Muscle layer of colon (tissue), 2 donors: ENCODE measurements around the gene GPATCH1.
"Not testable (repeated sequence)": the region's sequence is repeated elsewhere in the genome, so short reads cannot be mapped to it uniquely, and the experiment has no call there.

Experiments
- H3K27ac ChIP-seq: one replicate; pipeline ENCODE4 v1.7.0; 2013; ENCODE audit warnings: low read depth, mild to moderate bottlenecking, low read length, moderate library complexity
- H3K27me3 ChIP-seq, 2 donors: one replicate each; pipeline ENCODE4 v1.7.0; 2013; ENCODE audit warnings: low read length in 2 of 2, mild to moderate bottlenecking in 2 of 2; ENCODE audit not compliant: insufficient read depth in 2 of 2, control insufficient read depth in 1 of 2
- H3K36me3 ChIP-seq: one replicate; pipeline ENCODE4 v1.7.0; 2013; ENCODE audit warnings: mild to moderate bottlenecking, low read length; ENCODE audit not compliant: insufficient read depth
- H3K4me1 ChIP-seq: one replicate; pipeline ENCODE4 v1.7.0; 2013; ENCODE audit warnings: mild to moderate bottlenecking, low read length; ENCODE audit not compliant: insufficient read depth
- H3K4me3 ChIP-seq, 2 donors: one replicate each; pipeline ENCODE4 v1.7.0; 2013; ENCODE audit warnings: low read length in 2 of 2, low read depth in 1 of 2, mild to moderate bottlenecking in 1 of 2, moderate library complexity in 1 of 2
- H3K9ac ChIP-seq: one replicate; pipeline ENCODE4 v1.7.0; 2013; ENCODE audit warnings: low read length
- H3K9me3 ChIP-seq: one replicate; pipeline ENCODE4 v1.7.0; 2013; ENCODE audit warnings: mild to moderate bottlenecking, low read length
- donor health status: abdominal sarcoma.
- donor health status: Adenocarcinoma of cecum.

The GPATCH1 gene

GRCh38 chr19:33150852-33151518 is 70.0 kb downstream of the GPATCH1 start:
- H3K4me3 ChIP-seq, result no peak overlapping the region
- no peak overlapping the region for H3K9ac ChIP-seq
- H3K36me3 ChIP-seq, result no peaks in the 10 kb centered on the region
- H3K27me3 ChIP-seq, result no peaks in the 10 kb centered on the region
- no peaks in the 10 kb centered on the region for H3K9me3 ChIP-seq
- H3K27ac ChIP-seq, result no peak overlapping the region
- no peaks in the 10 kb centered on the region for H3K4me1 ChIP-seq

GRCh38 chr19:33152176-33152575 is 71.2 kb downstream of the GPATCH1 start:
- Histone ChIP-seq H3K27ac (no peak overlapping the region), H3K4me3 (no peak overlapping the region)

GRCh38 chr19:33152625-33153024 is 71.6 kb downstream of the GPATCH1 start:
- not testable (repeated sequence) for H3K9ac ChIP-seq, H3K4me3 ChIP-seq, H3K27ac ChIP-seq, H3K9me3 ChIP-seq, H3K36me3 ChIP-seq, H3K4me1 ChIP-seq, H3K27me3 ChIP-seq

More at GRCh38 chr19:33152176-33152575, 71.2 kb downstream of the GPATCH1 start:
- no peak overlapping the region for H3K9ac ChIP-seq
- no peaks in the 10 kb centered on the region for H3K27me3 ChIP-seq
- H3K4me1 ChIP-seq, result no peaks in the 10 kb centered on the region
- H3K9me3 ChIP-seq, result no peaks in the 10 kb centered on the region
- H3K36me3 ChIP-seq, result no peaks in the 10 kb centered on the region

GRCh38 chr19:33154313-33154712 is 73.3 kb downstream of the GPATCH1 start:
- not testable (repeated sequence) for H3K9ac ChIP-seq, H3K9me3 ChIP-seq, H3K36me3 ChIP-seq, H3K27ac ChIP-seq, H3K27me3 ChIP-seq, H3K4me1 ChIP-seq, H3K4me3 ChIP-seq

- Histone ChIP-seq H3K27ac (no peak overlapping the region), H3K9ac (no peak overlapping the region)
Measured at GRCh38 chr19:33156334-33156733, 75.4 kb downstream of the GPATCH1 start.

GRCh38 chr19:33157906-33158305 is 76.9 kb downstream of the GPATCH1 start:
- no peaks in the 10 kb centered on the region for H3K27me3 ChIP-seq
- H3K4me3 ChIP-seq, result no peak overlapping the region
- no peaks in the 10 kb centered on the region for H3K36me3 ChIP-seq
- H3K9me3 ChIP-seq, result no peaks in the 10 kb centered on the region
- no peak overlapping the region for H3K27ac ChIP-seq
- no peak overlapping the region for H3K9ac ChIP-seq
- no peaks in the 10 kb centered on the region for H3K4me1 ChIP-seq

More at GRCh38 chr19:33156334-33156733, 75.4 kb downstream of the GPATCH1 start:
- Histone ChIP-seq H3K4me1 (no peaks in the 10 kb centered on the region), H3K9me3 (no peaks in the 10 kb centered on the region), H3K4me3 (no peak overlapping the region), H3K36me3 (no peaks in the 10 kb centered on the region), H3K27me3 (no peaks in the 10 kb centered on the region)

GRCh38 chr19:33158365-33158764 is 77.4 kb downstream of the GPATCH1 start:
- Histone ChIP-seq H3K27ac (no peak overlapping the region), H3K4me1 (no peaks in the 10 kb centered on the region), H3K9ac (no peak overlapping the region), H3K9me3 (no peaks in the 10 kb centered on the region), H3K36me3 (no peaks in the 10 kb centered on the region), H3K4me3 (no peak overlapping the region), H3K27me3 (no peaks in the 10 kb centered on the region)

GRCh38 chr19:33159149-33159548 is 78.2 kb downstream of the GPATCH1 start:
- H3K4me3 ChIP-seq, result no peak overlapping the region
- no peaks in the 10 kb centered on the region for H3K36me3 ChIP-seq
- no peaks in the 10 kb centered on the region for H3K4me1 ChIP-seq
- no peaks in the 10 kb centered on the region for H3K9me3 ChIP-seq
- H3K9ac ChIP-seq, result no peak overlapping the region
- H3K27ac ChIP-seq, result no peak overlapping the region
- H3K27me3 ChIP-seq, result no peaks in the 10 kb centered on the region

GRCh38 chr19:33159893-33160292 is 78.9 kb downstream of the GPATCH1 start:
- no peaks in the 10 kb centered on the region for H3K27me3 ChIP-seq
- no peak overlapping the region for H3K4me3 ChIP-seq
- no peak overlapping the region for H3K9ac ChIP-seq
- no peaks in the 10 kb centered on the region for H3K4me1 ChIP-seq
- no peaks in the 10 kb centered on the region for H3K9me3 ChIP-seq
- no peaks in the 10 kb centered on the region for H3K36me3 ChIP-seq
- H3K27ac ChIP-seq, result no peak overlapping the region

GRCh38 chr19:33161201-33161600 is 80.2 kb downstream of the GPATCH1 start:
- no peaks in the 10 kb centered on the region for H3K36me3 ChIP-seq
- H3K27ac ChIP-seq, result no peak overlapping the region
- H3K9me3 ChIP-seq, result no peaks in the 10 kb centered on the region
- H3K9ac ChIP-seq, result no peak overlapping the region
- H3K27me3 ChIP-seq, result no peaks in the 10 kb centered on the region
- H3K4me3 ChIP-seq, result no peak overlapping the region
- H3K4me1 ChIP-seq, result no peaks in the 10 kb centered on the region

- no peak overlapping the region for H3K9ac ChIP-seq
- H3K27ac ChIP-seq, result no peak overlapping the region
- no peaks in the 10 kb centered on the region for H3K9me3 ChIP-seq
- H3K27me3 ChIP-seq, result no peaks in the 10 kb centered on the region
- no peaks in the 10 kb centered on the region for H3K4me1 ChIP-seq
- no peaks in the 10 kb centered on the region for H3K36me3 ChIP-seq
- no peak overlapping the region for H3K4me3 ChIP-seq
Measured at GRCh38 chr19:33163481-33163880, 82.5 kb downstream of the GPATCH1 start.

GRCh38 chr19:33166037-33166436 is 85.1 kb downstream of the GPATCH1 start:
- H3K27me3 ChIP-seq, H3K36me3 ChIP-seq, H3K27ac ChIP-seq, H3K4me3 ChIP-seq, H3K9me3 ChIP-seq, H3K9ac ChIP-seq, H3K4me1 ChIP-seq: not testable (repeated sequence)
